ENCODE data around the gene IFI27L2. TPM values are rescaled to one million over a fixed set of nuclear protein-coding genes. Genes with fewer than 3 reads are reported as not detected.

IFI27L2 gene
- total RNA-seq, 1 donor from 2014 or later = 50.1 TPM

DNA sequence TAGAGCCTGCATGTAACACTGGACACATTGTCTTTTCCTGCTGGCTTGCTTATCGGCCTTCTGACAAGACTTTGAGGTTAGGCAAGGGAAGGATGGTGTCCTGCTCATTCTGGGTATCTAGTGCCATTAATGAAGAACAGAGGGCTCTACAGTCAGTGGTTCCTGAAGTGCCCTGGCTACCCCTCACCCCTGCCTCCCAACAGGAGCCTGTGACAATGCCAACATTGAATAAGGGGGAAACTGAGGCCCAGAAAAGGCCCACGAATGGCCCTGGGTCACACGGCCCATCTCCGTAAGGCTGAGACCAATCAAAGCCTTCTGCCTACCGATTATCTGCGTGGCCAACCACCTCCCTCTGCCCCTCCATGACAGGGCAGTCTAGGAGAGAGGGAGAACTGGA is 2.1 kb downstream of the IFI27L2 start:
- DNase-seq (no peak), ATAC-seq (ENCODE audit: poor library complexity) (no peak)
- intact Hi-C loops (cut with DNase I) = loop anchor here (5.0 kb wide), 1 partner anchor 45 kb away; the partner anchor contains the start of genes DDX24 and IFI27L1

DNA sequence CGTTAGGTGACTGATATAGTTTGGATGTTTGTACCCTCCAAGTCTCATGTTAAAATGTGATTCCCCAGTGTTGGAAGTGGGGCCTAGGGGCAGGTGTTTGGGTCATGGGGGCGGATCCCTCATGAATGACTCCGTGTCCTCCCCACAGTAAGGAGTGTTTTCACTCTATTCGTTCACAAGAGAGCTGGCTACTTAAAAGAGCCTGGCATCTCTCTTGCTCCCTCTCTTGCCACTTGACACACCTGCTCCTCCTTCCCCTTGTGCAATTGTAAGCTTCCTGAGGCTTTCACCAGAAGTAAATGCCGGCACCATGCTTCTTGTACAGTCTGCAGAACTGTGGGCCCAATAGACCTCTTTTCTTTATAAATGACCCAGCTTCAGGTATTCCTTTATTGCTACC is 2.6 kb downstream of the IFI27L2 start:
- ATAC-seq (ENCODE audit: poor library complexity) (no peak), DNase-seq (no peak)
- intact Hi-C loops (cut with DNase I) = loop anchor here (5.0 kb wide), 1 partner anchor 44 kb away; the partner anchor contains the start of genes DDX24 and IFI27L1

DNA sequence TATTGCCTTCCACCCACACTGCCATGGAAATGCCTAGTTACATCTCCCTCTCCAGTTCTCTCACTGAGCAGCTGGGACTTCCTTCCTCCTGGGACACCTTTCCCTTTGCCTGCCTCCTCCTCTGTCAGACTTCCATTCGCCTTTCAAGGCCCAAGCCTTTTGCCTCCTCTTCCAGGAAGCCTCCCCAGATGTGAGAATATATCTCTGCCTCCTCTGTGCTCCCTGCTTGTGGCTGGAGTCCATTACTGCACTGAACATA is 3.1 kb downstream of the IFI27L2 start:
- ATAC-seq (ENCODE audit: poor library complexity) (no peak), DNase-seq (no peak)
- intact Hi-C loops (cut with DNase I) = loop anchor here (5.0 kb wide), 1 partner anchor 44 kb away; the partner anchor contains the start of genes DDX24 and IFI27L1

DNA sequence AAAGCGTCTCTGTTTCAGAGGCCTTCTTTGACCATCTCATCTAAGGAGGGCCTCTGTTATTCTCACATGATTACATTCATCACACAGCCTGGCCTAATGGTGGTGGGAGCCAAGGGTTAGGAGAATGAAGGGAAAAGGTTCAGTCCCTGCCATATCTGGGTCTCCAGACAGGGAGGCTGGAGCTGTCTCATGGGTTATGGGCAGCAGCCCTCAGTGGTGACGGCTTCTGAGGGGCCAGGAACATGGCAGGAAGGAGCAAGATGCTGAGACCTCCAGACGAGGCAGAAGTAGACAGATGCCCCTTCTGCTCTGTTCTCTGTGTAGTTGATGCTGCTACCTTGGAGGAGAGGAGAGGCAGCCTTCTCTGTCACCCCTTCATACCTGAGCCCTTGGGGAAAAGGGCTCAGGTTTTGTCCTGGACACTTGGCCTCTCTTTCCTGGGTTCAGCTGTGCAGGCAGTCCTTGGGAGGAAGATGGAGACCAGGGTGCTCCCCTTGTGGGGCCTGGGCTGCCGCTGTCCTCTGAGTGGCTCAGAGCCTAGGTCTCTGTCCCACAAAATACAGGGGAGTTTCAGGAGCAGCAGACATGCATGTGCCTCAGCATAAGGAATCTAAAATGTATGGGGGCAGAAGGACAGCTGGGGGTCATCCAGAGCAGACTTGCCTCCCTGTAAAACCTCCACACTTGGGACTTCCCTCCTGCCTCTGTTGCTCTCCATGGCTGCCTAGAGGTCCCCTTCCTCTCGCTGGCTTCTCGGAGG is 3.6 kb downstream of the IFI27L2 start:
- no peak for ATAC-seq (ENCODE audit: poor library complexity)
- intact Hi-C loops (cut with DNase I) = loop anchor here (5.0 kb wide), 1 partner anchor 44 kb away; the partner anchor contains the start of genes DDX24 and IFI27L1
- DNase-seq = no peak

DNA sequence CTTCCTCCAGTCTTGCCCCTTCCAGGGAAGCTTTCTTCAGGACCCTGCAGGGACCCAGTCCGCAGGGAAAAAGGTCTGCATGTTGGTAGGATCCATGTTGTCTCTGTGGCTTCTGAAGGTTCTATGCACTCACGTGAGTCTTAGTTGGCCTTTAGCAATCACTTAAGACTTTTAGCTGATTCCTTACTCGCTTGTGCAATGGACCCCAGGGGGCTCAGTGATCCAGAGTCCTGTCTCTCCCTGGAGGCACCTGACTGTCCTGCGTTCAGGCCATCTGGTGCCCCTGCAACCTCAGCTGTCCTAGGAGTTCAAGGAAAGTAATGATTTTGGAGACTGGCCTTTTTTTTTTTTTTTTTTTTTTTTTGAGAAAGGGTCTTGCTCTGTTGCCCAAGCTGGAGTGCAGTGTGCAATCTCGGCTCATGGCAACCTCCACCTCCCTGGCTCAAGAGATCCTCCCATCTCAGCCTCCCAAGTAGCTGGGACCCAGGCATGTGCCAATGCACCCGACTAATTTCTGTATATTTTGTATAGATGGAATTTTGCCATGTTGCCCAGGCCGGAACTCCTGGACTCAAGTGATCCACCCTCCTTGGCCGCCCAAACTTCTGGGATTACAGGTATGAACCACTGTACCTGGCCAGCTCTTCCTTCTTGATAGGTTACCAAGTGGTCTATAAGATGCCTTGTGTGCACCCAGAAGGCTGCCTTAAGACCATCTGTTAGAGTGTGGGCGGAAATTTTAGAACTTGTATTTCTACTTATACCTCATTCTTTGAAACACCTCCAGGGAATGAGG is 4.6 kb downstream of the IFI27L2 start:
- ATAC-seq (ENCODE audit: poor library complexity) = no peak
- DNase-seq = no peak
- intact Hi-C loops (cut with DNase I) = loop anchor here (5.0 kb wide), 1 partner anchor 42 kb away; the partner anchor contains the start of genes DDX24 and IFI27L1

DNA sequence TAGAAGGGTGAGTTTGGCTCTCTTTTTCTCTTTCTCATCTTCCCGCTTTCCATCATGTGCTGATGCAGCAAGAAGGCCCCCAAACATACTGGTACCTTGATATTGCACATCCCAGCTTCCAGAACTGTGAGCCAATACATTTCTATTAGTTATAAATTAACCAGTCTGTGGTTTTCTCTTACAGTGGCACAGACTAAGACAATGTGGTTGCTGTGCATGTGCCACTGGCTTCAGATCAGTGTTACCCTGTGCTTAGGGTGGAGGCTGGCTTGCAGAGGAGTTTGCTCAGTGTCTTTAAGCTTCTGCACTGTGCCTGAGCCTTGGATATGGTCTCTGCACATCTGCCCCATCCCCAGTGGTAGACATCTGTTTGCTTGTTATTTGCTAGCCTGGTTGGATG is 5.5 kb downstream of the IFI27L2 start:
- DNase-seq = no peak
- no peak for ATAC-seq (ENCODE audit: poor library complexity)
- intact Hi-C loops (cut with DNase I) = no loop called here

DNA sequence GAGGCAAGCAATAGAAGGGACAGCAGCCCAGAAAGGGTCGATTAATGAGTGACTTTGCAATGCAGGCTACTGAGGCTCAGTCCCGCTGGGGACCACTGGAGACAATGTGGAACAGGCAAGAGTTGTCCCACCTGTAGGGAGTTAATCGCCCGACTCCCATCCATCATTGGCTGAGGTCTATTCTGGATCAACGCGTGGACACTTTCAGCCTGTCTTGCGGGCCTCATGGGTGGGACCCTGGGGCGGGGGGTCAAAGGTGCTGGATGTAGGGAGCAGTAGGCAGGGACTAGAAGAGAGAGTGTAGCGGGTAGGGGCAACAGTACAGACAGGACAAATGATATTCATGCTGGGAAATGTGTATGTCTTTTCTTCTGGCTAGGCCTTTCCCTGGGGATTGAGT is 6.1 kb downstream of the IFI27L2 start:
- DNase-seq (no peak), ATAC-seq (ENCODE audit: poor library complexity) (no peak)
- intact Hi-C loops (cut with DNase I) = no loop called here

DNA sequence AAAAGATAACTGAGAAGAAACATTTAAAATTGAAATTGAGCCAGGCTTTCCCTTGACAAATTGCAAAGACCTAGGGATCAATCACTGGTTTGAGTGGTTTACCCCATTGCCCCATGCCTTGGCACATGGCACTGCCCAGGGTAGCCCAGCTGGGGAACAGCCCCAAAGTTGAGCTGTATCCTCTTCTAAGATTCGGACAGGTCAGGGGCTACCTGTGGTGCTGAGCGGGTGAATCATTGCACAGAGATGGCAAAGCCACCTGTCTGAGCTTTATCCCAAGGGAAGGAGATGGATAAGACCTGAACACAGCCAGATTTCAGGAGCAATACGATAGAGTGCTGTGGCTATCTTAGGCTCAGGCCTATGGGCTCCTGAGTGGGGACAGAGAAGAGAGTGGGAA is 7.0 kb downstream of the IFI27L2 start:
- intact Hi-C loops (cut with DNase I) = no loop called here
- no peak for ATAC-seq (ENCODE audit: poor library complexity)
- no peak for DNase-seq

DNA sequence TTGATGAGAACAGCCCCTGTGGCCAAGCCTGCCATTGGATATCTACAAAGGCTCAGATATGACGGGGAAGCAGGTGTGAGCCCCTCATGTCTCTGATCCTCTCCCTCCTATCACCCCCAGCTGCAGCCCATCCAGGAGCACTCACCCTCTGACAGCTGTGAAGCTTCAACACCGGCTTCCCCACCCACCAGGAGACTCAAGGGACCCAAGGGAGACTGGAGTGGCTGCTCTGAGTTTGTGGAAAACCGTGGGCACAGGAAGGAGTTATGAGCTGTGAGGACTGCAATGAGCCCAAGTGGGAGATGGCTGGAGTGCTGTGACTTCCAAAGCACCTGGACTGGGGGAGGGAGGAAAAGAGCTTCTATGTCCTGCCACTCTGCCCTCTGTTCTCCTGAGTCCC is 7.9 kb downstream of the IFI27L2 start:
- ATAC-seq (ENCODE audit: poor library complexity) (no peak), DNase-seq (no peak)
- intact Hi-C loops (cut with DNase I) = no loop called here

DNA sequence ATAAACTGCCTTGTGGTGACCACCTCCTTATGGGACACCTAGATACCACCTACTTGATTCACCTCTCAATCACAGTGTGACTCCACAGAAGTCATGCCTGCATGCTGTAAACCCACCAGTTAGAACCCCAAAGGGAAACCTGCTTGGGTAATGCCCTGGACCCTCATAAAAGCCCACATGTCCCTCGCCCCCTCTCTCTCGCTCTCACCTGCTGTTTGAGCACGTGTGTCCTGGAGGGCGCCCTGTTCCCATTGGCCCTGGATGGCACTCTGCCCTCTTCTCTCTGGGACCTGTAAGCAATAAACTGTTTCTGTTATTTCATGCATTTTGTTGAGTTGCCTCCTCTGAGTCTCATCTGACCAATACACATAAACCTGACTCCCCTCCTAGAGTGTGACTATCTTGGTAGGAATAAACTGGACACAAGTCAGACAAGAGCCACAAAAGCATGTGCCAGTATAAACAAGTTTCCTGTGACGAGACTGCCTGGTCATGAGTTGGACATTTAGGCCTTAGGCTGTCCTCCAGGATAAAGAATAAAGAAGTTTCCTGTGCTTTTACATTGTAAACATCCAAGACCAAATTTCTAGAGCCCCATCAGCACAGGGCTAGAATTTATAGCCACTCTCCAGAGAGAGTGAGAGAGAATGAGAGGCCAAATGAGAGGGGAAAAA is 8.6 kb downstream of the IFI27L2 start:
- intact Hi-C loops (cut with DNase I) = no loop called here
- no peak for DNase-seq
- no peak for ATAC-seq (ENCODE audit: poor library complexity)

DNA sequence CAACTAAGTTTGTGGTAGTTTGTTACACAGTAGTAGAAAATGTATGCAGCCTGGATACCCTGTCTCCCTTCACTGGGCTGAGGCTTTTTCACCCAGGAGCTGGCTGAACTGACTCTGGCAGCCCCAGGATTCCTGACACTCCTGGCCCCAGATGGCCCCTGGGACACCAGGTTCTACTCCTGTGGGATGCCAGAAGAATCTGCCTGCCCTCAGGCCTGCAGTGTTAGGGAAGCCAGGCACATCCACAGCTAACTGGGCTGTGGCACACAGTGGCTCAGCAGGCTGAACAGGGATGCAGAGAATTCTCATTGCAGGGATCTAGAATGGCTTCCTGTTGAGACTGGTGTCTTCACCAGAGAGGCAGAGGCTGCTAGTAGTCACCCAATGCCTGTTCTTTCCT is 10.3 kb downstream of the IFI27L2 start:
- DNase-seq = no peak
- no peak for ATAC-seq (ENCODE audit: poor library complexity)
- intact Hi-C loops (cut with DNase I) = no loop called here

DNA sequence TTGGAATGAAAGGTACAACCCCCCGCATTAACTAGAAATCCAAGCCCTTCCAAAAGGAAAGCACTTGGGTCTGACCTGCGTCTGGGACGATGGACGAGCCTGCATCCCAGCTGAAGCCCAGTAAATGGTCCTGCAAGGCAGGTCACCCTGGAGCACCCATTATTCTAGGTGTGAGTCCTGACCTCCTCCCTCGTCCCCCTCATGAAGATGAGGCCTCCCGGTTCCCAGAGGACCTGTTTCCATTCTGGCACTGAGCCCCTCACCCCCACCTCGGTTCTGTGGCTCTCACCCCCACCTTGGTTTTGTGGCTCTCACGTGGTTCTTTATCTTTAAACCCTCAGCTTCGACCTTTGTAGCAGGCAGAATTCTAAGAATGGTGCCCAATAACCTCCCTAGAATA is 11.5 kb downstream of the IFI27L2 start:
- intact Hi-C loops (cut with DNase I) = no loop called here
- ATAC-seq (ENCODE audit: poor library complexity) = no peak
- no peak for DNase-seq

DNA sequence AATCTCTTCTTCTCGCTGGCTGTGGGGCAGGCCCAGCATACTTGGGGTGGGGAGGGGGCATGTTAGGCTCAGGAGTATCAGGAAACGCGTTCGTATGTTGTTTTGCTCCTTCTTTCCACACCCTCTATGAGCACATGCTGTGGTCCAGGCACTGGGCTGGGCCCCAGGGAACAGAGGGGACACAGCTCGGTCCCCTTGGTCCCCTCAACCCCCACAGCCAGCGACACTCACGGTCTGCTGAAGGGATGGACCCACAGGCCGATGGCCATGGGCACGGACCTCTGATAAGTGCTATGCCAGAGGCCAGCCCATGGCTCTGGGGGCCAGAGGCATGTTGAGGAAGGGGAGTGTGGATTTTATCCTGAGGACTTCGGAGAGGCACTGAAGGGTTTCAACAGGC is 12.7 kb downstream of the IFI27L2 start:
- ATAC-seq (ENCODE audit: poor library complexity) = no peak
- intact Hi-C loops (cut with DNase I) = no loop called here
- DNase-seq = no peak

DNA sequence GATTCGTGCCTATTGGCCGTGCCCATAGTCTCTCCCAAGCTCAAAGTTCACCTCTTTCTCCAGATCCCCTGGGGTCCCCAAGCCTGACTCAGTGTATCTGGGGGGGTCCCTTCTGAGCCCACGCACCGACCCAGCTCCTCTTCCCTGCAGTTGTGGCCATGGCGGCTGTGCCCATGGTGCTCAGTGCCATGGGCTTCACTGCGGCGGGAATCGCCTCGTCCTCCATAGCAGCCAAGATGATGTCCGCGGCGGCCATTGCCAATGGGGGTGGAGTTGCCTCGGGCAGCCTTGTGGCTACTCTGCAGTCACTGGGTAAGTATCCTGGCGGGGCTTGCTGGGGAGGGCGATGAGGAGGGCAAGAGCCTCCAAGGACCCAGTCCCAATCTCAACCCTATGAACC is 13.8 kb downstream of the IFI27L2 start:
- intact Hi-C loops (cut with DNase I) = no loop called here
- DNase-seq (no peak), ATAC-seq (ENCODE audit: poor library complexity) (no peak)

DNA sequence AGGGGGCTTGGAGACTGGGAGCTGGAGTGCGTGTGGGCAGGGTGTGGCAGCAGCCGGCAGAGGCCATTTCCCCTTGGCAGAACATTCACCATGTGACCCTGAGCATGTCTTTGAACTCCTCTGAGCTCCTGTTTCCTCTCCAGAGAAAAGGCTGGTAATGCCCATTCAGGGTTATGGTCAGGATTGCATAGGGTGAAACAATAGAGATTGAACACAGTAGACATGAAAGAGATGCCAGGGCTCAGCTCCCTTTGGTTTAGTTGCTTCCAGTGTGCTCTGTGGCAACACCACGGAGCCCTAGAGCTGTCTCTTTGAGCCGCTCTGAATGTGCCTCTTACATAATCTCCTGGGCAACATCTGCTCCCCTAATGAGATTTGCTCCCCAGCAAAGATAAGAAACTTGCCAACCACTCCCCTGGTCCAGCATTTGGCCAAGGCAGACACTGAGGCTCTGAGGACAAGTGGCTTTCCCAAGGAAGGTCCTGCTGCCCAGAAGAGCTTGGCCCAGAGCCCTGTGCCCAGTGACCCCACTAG is 14.3 kb downstream of the IFI27L2 start:
- DNase-seq = no peak
- peak; percentile 56 for ATAC-seq (ENCODE audit: poor library complexity)
- intact Hi-C loops (cut with DNase I) = no loop called here

DNA sequence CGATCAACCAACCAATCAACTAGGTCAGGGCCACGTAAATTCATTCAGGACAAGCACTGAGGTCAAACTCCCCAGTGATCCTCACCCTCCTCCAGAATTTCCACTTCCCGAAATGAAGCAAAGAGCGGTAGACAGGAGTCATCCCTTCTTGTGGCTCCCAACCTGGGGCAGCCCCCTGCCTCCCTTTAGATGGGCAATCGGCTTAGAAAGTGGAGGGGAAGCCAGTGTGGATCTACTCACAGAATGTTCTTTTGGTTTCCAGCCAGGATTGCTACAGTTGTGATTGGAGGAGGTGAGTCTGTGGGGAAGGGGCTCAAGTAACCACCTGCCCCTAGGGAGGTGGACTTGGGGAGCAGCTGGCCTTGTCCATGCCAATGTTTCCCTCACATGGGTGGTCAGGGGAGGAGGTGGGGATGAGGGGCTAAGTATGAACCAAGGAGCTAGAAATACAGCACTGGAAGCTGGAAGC is 14.8 kb downstream of the IFI27L2 start:
- no peak for DNase-seq
- ATAC-seq (ENCODE audit: poor library complexity) = no peak
- intact Hi-C loops (cut with DNase I) = no loop called here

DNA sequence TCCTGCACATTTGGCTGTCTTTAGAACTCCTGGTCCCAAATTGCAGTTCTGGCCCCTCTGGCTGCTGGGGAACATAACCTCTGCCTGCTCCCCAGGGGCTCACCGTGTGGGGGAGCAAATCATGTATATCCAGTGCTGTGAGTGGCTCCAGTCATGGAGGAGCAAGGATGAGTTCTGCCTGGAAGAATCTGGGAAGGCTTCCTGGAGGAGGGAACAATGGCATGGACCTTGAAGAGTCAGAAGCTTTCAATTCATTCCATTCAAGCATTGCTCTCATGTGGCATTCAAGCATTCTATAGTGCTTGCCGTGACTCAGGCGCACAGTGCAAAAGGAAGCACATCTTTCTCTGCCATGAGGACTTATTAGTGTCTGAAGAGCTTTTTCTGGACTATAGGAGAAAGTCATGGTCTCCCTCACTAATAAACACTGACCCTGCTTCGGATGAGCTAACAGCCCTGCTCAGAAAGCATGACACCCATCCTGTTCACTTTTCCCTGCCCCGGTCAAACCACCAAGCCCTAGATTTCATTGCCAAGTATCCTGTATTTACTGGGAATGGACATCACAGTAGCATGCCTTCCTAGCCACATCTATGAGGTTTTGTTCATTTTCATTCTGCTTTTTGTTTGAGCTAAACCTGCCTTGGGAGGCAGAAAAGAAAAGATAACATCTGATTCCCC is 15.4 kb downstream of the IFI27L2 start:
- intact Hi-C loops (cut with DNase I) = no loop called here
- no peak for ATAC-seq (ENCODE audit: poor library complexity)
- no peak for DNase-seq

DNA sequence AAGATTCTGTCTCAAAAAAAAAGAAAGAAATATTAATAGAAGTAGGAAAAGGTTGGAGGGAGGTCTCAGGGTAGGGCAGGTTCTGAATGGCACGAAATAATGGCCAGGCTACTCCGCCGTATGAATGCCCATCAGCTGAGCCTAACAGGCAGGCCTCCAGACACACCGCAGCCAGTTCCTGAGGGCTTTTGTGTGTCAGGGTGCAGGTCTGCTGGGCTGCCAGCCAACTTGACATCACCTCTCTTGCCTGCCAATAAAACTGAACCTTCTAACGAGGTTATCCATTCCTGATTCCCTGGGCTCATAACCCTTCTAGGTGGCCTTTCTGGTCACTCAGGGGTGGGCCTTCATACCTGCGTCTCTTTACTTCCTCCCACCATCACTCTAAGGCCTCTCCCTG is 15.9 kb downstream of the IFI27L2 start:
- ATAC-seq (ENCODE audit: poor library complexity) = peak; percentile 34
- intact Hi-C loops (cut with DNase I) = no loop called here
- DNase-seq = peak; percentile 77

DNA sequence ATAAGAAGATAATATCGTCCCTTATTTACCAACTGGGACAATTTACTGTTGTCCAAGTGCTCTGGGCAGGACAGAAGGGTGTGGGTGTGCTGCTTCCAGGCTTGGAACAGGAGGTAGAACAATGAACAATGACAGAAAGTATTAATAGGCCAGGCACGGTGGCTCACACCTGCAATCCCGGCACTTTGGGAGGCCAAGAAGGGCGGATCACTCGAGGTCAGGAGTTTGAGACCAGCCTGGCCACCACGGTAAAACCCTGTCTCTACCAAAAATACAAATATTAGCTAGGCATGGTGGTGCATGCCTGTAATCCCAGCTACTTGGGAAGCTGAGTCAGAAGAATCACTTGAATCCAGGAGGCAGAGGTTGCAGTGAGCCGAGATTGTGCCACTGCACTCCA is 16.3 kb downstream of the IFI27L2 start:
- intact Hi-C loops (cut with DNase I) = no loop called here
- DNase-seq (no peak), ATAC-seq (ENCODE audit: poor library complexity) (no peak)
